Memory B cell (primary cell): ENCODE results near the gene CITED4.
"Not testable (repeated sequence)": the region's sequence is repeated elsewhere in the genome, so short reads cannot be mapped to it uniquely, and the experiment has no call there.

Experiments used
- ATAC-seq: fragments of 150-1000 bp; cut with Tn5 transposase; 2 replicates; pipeline ENCODE4 v1.10.0; 2021; ENCODE audit warnings: low read depth, mild to moderate bottlenecking, moderate library complexity
- DNase-seq, 2 donors: peaks; one replicate each; pipeline ENCODE4 v3.0.0; 2022; ENCODE audit warnings: low spot score in 2 of 2
- H3K27ac Mint-ChIP-seq: one replicate; pipeline ENCODE4 v1.8.0; 2022; ENCODE audit warnings: mild to moderate bottlenecking, moderate library complexity, mixed read lengths
- H3K27me3 Mint-ChIP-seq: one replicate; pipeline ENCODE4 v1.8.0; 2022; ENCODE audit warnings: mixed read lengths
- H3K36me3 Mint-ChIP-seq: one replicate; pipeline ENCODE4 v1.8.0; 2022; ENCODE audit warnings: mild to moderate bottlenecking, mixed read lengths
- H3K4me1 Mint-ChIP-seq: one replicate; pipeline ENCODE4 v1.8.0; 2022; ENCODE audit warnings: mixed read lengths
- H3K4me3 Mint-ChIP-seq: one replicate; pipeline ENCODE4 v1.8.0; 2022; ENCODE audit warnings: mild to moderate bottlenecking, moderate library complexity, mixed read lengths
- H3K9me3 Mint-ChIP-seq: one replicate; pipeline ENCODE4 v1.8.0; 2022; ENCODE audit warnings: mixed read lengths

Gene CITED4

DNA sequence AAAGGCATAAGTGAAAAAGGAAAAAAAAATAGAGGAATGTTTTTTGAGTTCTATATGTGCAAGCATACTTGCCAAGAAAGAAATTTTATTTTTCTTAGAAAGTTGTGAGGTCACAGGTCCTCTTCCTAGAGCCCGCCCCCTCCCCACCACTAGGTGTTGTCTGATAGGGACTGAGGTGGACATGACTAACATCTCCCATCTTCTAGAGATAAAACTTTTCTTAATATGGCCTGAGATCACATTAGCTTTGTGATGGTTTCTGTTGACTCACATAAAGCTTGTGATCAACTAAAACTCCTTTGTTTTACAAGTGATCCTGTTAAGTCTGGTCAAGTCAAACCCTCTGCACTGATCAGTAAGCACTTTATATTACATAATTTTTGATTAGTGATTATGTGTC is 33.4 kb upstream of the CITED4 start:
- Mint-ChIP-seq H3K9me3 (peaks cover 8% of the 10 kb centered on the region), H3K27ac (no peak overlapping the region), H3K36me3 (peaks cover 9% of the 10 kb centered on the region), H3K4me1 (peaks cover 3% of the 10 kb centered on the region), H3K4me3 (no peak overlapping the region), H3K27me3 (peaks cover 7% of the 10 kb centered on the region)
- DNase-seq (no peak), ATAC-seq (no peak)

- H3K4me3 Mint-ChIP-seq, H3K4me1 Mint-ChIP-seq, H3K27ac Mint-ChIP-seq, H3K9me3 Mint-ChIP-seq, H3K36me3 Mint-ChIP-seq, DNase-seq, ATAC-seq, H3K27me3 Mint-ChIP-seq: not testable (repeated sequence)
Observed at GRCh38 chr1:40894858-40895257, 32.7 kb upstream of the CITED4 start.

- ATAC-seq: no peak
Observed at GRCh38 chr1:40894455-40894854, 32.3 kb upstream of the CITED4 start.

DNA sequence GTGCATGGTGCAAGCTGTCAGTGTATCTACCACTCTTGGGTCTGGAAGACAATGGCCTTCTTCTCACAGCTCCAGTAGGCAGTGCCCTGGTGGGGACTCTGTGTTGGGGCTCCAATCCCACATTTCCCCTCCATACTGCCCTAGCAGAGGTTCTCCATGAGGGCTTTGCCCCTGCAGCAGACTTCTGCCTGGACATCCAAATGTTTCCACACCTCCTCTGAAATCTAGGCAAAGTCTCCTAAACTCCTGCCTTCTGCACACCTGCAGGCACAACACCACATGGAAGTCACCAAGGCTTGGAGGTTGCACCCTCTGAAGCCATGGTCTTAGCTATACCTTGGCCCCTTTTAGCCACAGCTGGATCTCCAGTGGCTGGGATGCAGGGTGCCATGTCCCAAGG is 31.8 kb upstream of the CITED4 start:
- DNase-seq (no peak), ATAC-seq (no peak)
- Mint-ChIP-seq H3K4me3 (no peak overlapping the region), H3K4me1 (peaks cover 3% of the 10 kb centered on the region), H3K27ac (no peak overlapping the region), H3K27me3 (peaks cover 11% of the 10 kb centered on the region), H3K9me3 (peaks cover 8% of the 10 kb centered on the region), H3K36me3 (peaks cover 9% of the 10 kb centered on the region)

More at GRCh38 chr1:40894455-40894854, 32.3 kb upstream of the CITED4 start:
- no peak overlapping the region for H3K27ac Mint-ChIP-seq
- H3K27me3 Mint-ChIP-seq: peaks cover 10% of the 10 kb centered on the region
- H3K4me1 Mint-ChIP-seq: peaks cover 3% of the 10 kb centered on the region
- H3K9me3 Mint-ChIP-seq: peaks cover 8% of the 10 kb centered on the region
- peaks cover 9% of the 10 kb centered on the region for H3K36me3 Mint-ChIP-seq
- H3K4me3 Mint-ChIP-seq: no peak overlapping the region
- DNase-seq: no peak

DNA sequence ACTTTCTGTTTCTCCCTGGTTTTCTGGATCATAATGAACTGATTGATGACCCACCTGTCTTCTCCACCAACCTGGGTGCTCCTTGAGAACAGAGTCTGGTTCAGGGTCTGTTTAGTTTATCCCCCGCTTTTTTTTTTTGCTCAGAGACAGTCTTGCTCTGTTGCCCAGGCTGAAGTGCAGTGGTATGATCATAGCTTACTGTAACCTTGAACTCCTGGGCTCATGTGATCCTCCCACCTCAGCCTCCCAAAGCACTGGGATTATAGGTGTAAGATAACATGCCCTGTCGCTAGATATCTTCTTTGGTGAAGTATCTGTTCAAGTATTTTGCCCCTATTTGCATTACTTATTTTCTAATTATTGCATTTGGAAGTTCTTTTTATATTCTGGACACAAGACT is 30.2 kb upstream of the CITED4 start:
- H3K36me3 Mint-ChIP-seq: peaks cover 6% of the 10 kb centered on the region
- H3K27me3 Mint-ChIP-seq: peaks cover 17% of the 10 kb centered on the region
- no peaks in the 10 kb centered on the region for H3K4me1 Mint-ChIP-seq
- ATAC-seq (no peak), DNase-seq (no peak)
- no peak overlapping the region for H3K27ac Mint-ChIP-seq
- no peak overlapping the region for H3K4me3 Mint-ChIP-seq
- peaks cover 8% of the 10 kb centered on the region for H3K9me3 Mint-ChIP-seq

DNA sequence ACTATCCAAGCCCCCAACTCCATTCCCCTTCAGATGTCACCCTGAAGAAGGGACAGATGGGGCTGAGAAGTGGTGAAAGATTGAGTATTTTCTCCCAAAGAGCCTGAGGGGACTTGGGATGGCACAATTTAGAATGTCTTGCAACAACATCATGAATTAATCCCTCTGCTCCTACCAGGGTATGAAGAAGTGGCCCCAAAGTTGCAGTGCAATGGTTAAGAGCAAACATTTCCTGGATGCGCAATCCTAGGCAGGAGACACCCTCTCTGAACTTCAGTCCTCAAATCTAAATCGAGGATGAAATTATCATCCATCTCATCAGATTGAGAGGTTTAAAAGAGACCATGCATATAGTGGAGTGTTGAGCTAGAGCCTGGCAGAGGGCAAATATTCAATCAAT is 28.6 kb upstream of the CITED4 start:
- Mint-ChIP-seq H3K36me3 (peaks cover 6% of the 10 kb centered on the region), H3K4me1 (no peaks in the 10 kb centered on the region), H3K9me3 (peaks cover 8% of the 10 kb centered on the region), H3K27me3 (peaks cover 27% of the 10 kb centered on the region), H3K4me3 (no peak overlapping the region), H3K27ac (no peak overlapping the region)
- no peak for DNase-seq
- ATAC-seq: no peak

- ATAC-seq (no peak), DNase-seq (no peak)
- Mint-ChIP-seq H3K36me3 (peaks cover 4% of the 10 kb centered on the region), H3K4me3 (no peak overlapping the region), H3K27me3 (peaks cover 40% of the 10 kb centered on the region), H3K9me3 (no peaks in the 10 kb centered on the region), H3K27ac (no peak overlapping the region), H3K4me1 (peaks cover 3% of the 10 kb centered on the region)
Observed at GRCh38 chr1:40887652-40888051, 25.5 kb upstream of the CITED4 start.

DNA sequence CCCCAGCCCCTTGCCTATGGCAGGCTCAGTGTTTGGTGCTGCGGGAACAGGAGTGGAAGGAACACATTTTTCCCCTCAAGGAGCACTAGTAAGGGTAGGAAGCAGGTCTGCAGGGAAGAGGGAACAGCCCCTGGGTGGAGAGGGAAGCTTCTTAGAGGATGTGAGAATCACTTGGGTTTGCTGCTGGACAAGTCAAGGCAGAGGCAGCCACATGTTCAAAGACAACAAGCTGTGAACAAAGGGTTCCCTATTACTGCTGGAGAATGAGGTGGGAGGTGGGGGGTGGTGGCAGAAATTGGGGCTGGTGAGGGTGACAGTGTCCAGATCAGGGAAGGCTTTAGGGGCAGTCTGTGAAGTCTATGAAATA is 24.8 kb upstream of the CITED4 start:
- Mint-ChIP-seq H3K4me1 (peaks cover 3% of the 10 kb centered on the region), H3K36me3 (peaks cover 6% of the 10 kb centered on the region), H3K4me3 (no peak overlapping the region), H3K9me3 (no peaks in the 10 kb centered on the region), H3K27me3 (peaks cover 42% of the 10 kb centered on the region), H3K27ac (no peak overlapping the region)
- ATAC-seq (no peak), DNase-seq (no peak)

DNA sequence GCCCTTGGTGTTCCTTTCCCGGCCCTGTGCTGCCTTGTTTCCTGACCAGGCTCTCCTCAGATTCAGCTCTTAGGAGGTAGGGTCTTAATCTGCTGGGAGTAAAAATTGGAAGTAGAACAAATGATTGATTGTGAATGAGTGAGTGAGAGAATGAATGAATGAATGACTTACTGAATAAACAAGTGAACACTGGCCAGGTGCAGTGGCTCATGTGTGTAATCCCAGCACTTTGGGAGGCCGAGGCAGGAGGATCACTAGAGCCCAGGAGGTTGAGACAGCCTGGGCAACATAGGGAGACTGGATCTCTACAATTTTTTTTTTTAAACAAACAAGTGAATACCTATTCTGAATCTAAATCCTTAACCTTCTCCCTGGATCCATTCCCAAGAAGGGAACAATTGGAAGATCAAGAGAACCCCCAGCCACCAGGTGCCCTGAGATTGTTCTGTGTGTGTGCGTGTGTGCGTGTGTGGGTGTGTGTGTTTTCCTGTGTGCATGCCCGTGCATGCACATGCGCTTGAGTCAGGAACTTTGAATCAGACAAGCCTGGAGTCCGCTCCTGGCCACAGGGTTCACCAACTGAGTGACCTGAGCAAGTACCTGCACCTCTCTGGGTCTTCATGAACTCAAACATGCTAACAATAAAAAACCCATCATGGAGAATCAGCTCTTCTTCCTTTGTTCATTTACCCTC is 24.3 kb upstream of the CITED4 start:
- Mint-ChIP-seq H3K36me3 (peaks cover 6% of the 10 kb centered on the region), H3K9me3 (no peaks in the 10 kb centered on the region), H3K4me3 (no peak overlapping the region), H3K27ac (no peak overlapping the region), H3K4me1 (peaks cover 3% of the 10 kb centered on the region), H3K27me3 (peaks cover 41% of the 10 kb centered on the region)
- no peak for DNase-seq
- ATAC-seq: no peak

GRCh38 chr1:40884055-40884795 is 22.1 kb upstream of the CITED4 start:
- Mint-ChIP-seq H3K4me1 (peaks cover 3% of the 10 kb centered on the region), H3K27ac (no peak overlapping the region), H3K36me3 (peaks cover 6% of the 10 kb centered on the region), H3K27me3 (peaks cover 38% of the 10 kb centered on the region), H3K4me3 (no peak overlapping the region), H3K9me3 (no peaks in the 10 kb centered on the region)
- DNase-seq (no peak), ATAC-seq (no peak)

DNA sequence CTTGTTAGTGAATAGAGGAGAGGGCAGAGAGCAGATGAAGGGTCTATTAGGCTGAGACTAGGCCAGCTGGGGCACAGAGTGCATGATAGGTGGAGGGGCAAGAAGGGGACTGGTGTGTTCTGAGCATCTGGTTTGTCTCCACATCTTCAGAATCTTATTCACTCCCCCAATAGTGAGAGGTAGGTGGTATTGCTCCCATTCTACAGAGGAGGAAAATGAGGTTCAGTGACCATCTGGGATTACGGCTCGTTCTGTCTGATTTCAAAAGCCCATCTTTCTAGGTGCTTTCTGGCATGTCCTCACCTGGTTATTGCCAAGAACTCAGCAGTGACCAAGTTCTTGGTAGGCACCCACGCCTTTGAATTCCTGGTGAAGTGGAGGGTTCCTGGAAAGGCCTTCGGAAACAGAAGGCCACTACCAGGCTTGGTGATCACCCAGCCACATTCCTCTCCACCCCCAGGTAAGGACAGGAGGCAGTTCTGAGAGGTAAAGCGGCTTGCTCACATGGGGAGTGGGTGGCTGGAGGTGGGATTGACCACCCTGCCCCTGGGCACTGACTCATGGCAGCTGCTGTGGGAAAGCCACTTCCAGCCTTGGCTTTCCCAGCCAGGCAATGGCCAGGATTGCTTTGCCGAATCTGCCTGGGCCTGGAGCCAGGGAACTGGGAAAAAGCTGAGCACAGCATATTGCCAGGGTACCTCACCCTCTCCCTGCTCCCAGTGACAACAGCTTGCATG is 18.8 kb upstream of the CITED4 start:
- ATAC-seq: no peak
- Mint-ChIP-seq H3K36me3 (peaks cover 6% of the 10 kb centered on the region), H3K27ac (no peak overlapping the region), H3K9me3 (no peaks in the 10 kb centered on the region), H3K4me1 (peaks cover 3% of the 10 kb centered on the region), H3K4me3 (no peak overlapping the region), H3K27me3 (peaks cover 23% of the 10 kb centered on the region)
- DNase-seq: no peak

GRCh38 chr1:40879482-40880175 is 17.5 kb upstream of the CITED4 start:
- H3K4me1 Mint-ChIP-seq: peaks cover 8% of the 10 kb centered on the region
- peaks cover 6% of the 10 kb centered on the region for H3K36me3 Mint-ChIP-seq
- H3K27me3 Mint-ChIP-seq: peaks cover 17% of the 10 kb centered on the region
- H3K9me3 Mint-ChIP-seq: no peaks in the 10 kb centered on the region
- H3K4me3 Mint-ChIP-seq: no peak overlapping the region
- DNase-seq (no peak), ATAC-seq (no peak)
- H3K27ac Mint-ChIP-seq: no peak overlapping the region

DNA sequence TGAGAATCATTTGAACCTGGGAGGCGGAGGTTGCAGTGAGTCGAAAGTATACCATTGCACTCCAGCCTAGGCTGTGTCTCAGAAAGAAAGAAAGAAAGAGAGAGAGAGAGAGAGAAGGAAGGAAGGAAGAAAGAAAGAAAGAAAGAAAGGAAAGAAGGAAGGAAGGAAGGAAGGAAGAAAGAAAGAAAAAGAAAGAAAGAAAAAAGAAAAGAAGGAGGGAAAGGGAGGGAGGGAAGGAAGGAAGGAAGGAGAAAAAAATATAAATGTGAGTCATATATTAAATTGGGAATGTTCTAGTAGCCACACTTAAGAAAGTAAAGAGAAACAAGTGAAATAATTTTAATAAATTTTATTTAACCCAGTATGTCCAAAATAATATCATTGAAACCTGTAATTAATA is 16.7 kb upstream of the CITED4 start:
- H3K27ac Mint-ChIP-seq: no peak overlapping the region
- no peak overlapping the region for H3K4me3 Mint-ChIP-seq
- no peaks in the 10 kb centered on the region for H3K9me3 Mint-ChIP-seq
- no peak for DNase-seq
- H3K36me3 Mint-ChIP-seq: peaks cover 5% of the 10 kb centered on the region
- no peak for ATAC-seq
- peaks cover 17% of the 10 kb centered on the region for H3K27me3 Mint-ChIP-seq
- H3K4me1 Mint-ChIP-seq: peaks cover 7% of the 10 kb centered on the region

DNA sequence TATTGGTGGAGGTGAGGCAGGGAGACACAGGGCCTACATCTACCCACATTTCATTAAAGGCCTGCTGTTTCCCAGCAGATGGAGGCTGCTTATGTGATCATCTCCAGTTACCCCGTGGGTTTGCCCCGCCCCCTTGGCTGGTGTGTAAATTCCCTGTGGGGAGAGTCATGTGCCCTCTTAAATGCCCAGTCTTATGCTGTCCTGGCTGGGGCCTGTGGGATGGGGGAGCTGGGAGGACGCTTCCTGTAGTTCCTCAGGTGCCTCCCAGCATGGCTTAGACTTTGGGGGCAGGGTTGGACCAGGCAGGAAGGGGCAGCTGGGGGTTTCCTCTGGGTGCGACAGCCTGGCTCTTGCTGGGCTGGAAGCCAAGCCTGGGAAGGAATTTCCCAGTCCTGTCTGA is 15.5 kb upstream of the CITED4 start:
- H3K36me3 Mint-ChIP-seq: peaks cover 2% of the 10 kb centered on the region
- peaks cover 4% of the 10 kb centered on the region for H3K4me1 Mint-ChIP-seq
- H3K9me3 Mint-ChIP-seq: no peaks in the 10 kb centered on the region
- no peak overlapping the region for H3K27ac Mint-ChIP-seq
- ATAC-seq (no peak), DNase-seq (no peak)
- H3K4me3 Mint-ChIP-seq: no peak overlapping the region
- peaks cover 12% of the 10 kb centered on the region for H3K27me3 Mint-ChIP-seq
